Heart right ventricle (tissue), 16 donors: ENCODE results near the gene CNOT3. TPM values are rescaled to one million over a fixed set of nuclear protein-coding genes. Genes with fewer than 3 reads are reported as not detected.
A peak's percentile ranks its signal among the peaks of the same experiment; 100 is the strongest.

Source experiments
- ATAC-seq, 8 donors: fragments of 200-7000 bp; cut with Tn5 transposase; one replicate each; pipeline ENCODE4 v1.9.1; 2020; ENCODE audit warnings: mild to moderate bottlenecking in 8 of 8, moderate library complexity in 8 of 8, moderate number of reproducible peaks in 1 of 8
- DNase-seq, 2 donors: peaks; one replicate each; pipeline ENCODE4 v3.0.0-alpha.2; 2020
- H3K27ac ChIP-seq, 10 donors: fragments of 200-600 bp; sonication (generic) in 2 of 10; one replicate each; pipeline versions ENCODE4 v1.5.0 to v1.8.0; 2020 to 2022; ENCODE audit warnings: mild to moderate bottlenecking in 3 of 10
- H3K27me3 ChIP-seq, 7 donors: fragments of 200-600 bp; one replicate each; pipeline ENCODE4 v1.8.0; 2021 to 2022; ENCODE audit warnings: mild to moderate bottlenecking in 2 of 7
- H3K36me3 ChIP-seq, 9 donors: fragments of 200-600 bp; sonication (generic) in 1 of 9; one replicate each; pipeline versions ENCODE4 v1.5.0 to v1.8.0; 2020 to 2022; ENCODE audit warnings: mild to moderate bottlenecking in 2 of 9
- H3K4me1 ChIP-seq, 9 donors: fragments of 200-600 bp; sonication (generic) in 1 of 9; one replicate each; pipeline versions ENCODE4 v1.5.0 to v1.8.0; 2020 to 2022; ENCODE audit warnings: mild to moderate bottlenecking in 4 of 9
- H3K4me3 ChIP-seq, 10 donors: fragments of 200-600 bp; sonication (generic) in 2 of 10; one replicate each; pipeline versions ENCODE4 v1.5.0 to v1.8.0; 2020 to 2022; ENCODE audit warnings: mild to moderate bottlenecking in 7 of 10, moderate library complexity in 2 of 10
- H3K9me3 ChIP-seq, 11 donors: fragments of 200-600 bp in 10 of 11; sonication (generic) in 2 of 11; one replicate each; pipeline versions ENCODE4 v1.5.0 to v1.8.0; 2013 to 2022; ENCODE audit warnings: mild to moderate bottlenecking in 2 of 11, control low read depth in 1 of 11, moderate library complexity in 1 of 11
- CTCF ChIP-seq, 9 donors: fragments of 200-600 bp; sonication (generic) in 2 of 9; IDR thresholded peaks; one replicate each; pipeline versions ENCODE4 v1.5.0 to v1.8.0; 2021 to 2022; ENCODE audit warnings: antibody characterized with exemption in 9 of 9, mild to moderate bottlenecking in 5 of 9, moderate library complexity in 1 of 9
- WGBS, 2 donors: extraction: QIAGEN DNeasy Blood & Tissue Kit; methylation state at CpG; one replicate each; pipeline ENCODE4 v1.1.7; 2013; ENCODE audit warnings: inconsistent platforms in 1 of 2; 5-methylcytosine and 5-hydroxymethylcytosine counted together
- intact Hi-C, 10 donors: fragments of 100-400 bp; cut with DNase I; formaldehyde crosslinking; loops; one replicate each; pipeline versions ENCODE4 v1.11.1 to v1.14.2; 2022
- polyA plus RNA-seq, 2 donors: library from polyadenylated mRNA; stranded (reverse); fragments of 200-250 nt; gene quantifications; one replicate each; pipeline ENCODE4 v1.2.3, GENCODE V29; 2013
- total RNA-seq, 10 donors: library from RNA; stranded (reverse); fragmentation: NEBNext Ultra II Directional in 3 of 10; extraction: Animal tissue kit (Norgen Biotek cat#: 25700) in 3 of 10; gene quantifications; one replicate each; pipeline versions ENCODE4 v1.2.1 to v1.2.4, GENCODE V29; 2021 to 2023
- donor health status: Arrhythmogenic right ventricular cardiomyopathy.
- donor health status: ischemic (EF 13 %, LVEDD 7.1; RV severe dilation, severe dysfunction).
- donor health status: healthy with polysubstance abuse.
- donor health status: DM: no; HTN: yes; CAD: no.
- donor health status: DM: no; HTN: no; CAD: no.
- donor health status: ischemic (EF 25% LVEDD 6.9; RV normal size, moderate dysfunction).
- donor health status: ischemic (EF 25% LVEDD 5.7; RV mildly dilated, moderate dysfunction).
- donor health status: healthy.
- donor health status: DM: yes; HTN: yes; CAD: no.
- donor health status: Ischemic cardiomyopathy.
- donor health status: ischemic (EF 35%, LVEDD 5.7; RV mildly dilated, moderate dysfunction).
- donor health status: nonischemic (EF 11% LVEDD 7.7; RV severe dilation, severe dysfunction).
- donor health status: DM: yes; HTN: yes; CAD: no.
- donor health status: PGD.
- donor health status: ischemic (EF 29% LVEDD 5.4; RV normal size, mild dysfunction).
- donor health status: nonischemic (EF 23%, LVEDD 6.1; RV moderate dilation, normal function).

CNOT3 gene
- total and polyA plus RNA-seq, 12 donors, result 14.5 to 27.8 (median 20.9) TPM

GRCh38 chr19:54173359-54173699, 35.8 kb downstream of the CNOT3 start:
- Histone ChIP-seq H3K9me3 (no peaks in the 10 kb centered on the region), H3K27me3 (peaks cover 0 to 16% (median 12%) of the 10 kb centered on the region in 7 donors), H3K4me3 (peak overlapping the region in 5 of 10 donors; percentile 15 to 48 (median 38)), H3K4me1 (peaks cover 0 to 11% (median 2%) of the 10 kb centered on the region in 9 donors), H3K27ac (peak overlapping the region in 3 of 10 donors; percentile 56 to 73 (median 69)), H3K36me3 (peaks cover 0 to 26% (median 0%) of the 10 kb centered on the region in 9 donors)
- no peak for TF ChIP-seq CTCF (IDR thresholded peaks at IDR 0.05)
- WGBS, 2 donors, result 35 to 42% methylated on average over 15 of the region's 15 CpGs
- intact Hi-C loops, result loop anchor here in 1 of 10 donors (5.0 kb wide), 1 partner anchor 59 kb away; no protein-coding TSS in a partner anchor
- ATAC-seq (no peak), DNase-seq (no peak)

- Histone ChIP-seq H3K27me3 (peaks cover 0 to 16% (median 12%) of the 10 kb centered on the region in 7 donors), H3K27ac (no peak overlapping the region), H3K4me1 (peaks cover 0 to 9% (median 0%) of the 10 kb centered on the region in 9 donors), H3K9me3 (no peaks in the 10 kb centered on the region), H3K36me3 (peaks cover 0 to 35% (median 0%) of the 10 kb centered on the region in 9 donors), H3K4me3 (no peak overlapping the region)
- no peak for DNase-seq
- intact Hi-C loops, result loop anchor here in 1 of 10 donors (5.0 kb wide), 1 partner anchor 58 kb away; no protein-coding TSS in a partner anchor
- ATAC-seq, result peak in 3 of 8 donors; percentile 7 to 27 (median 12)
- TF ChIP-seq CTCF (IDR thresholded peaks at IDR 0.05), result no peak
- 69 to 74% methylated on average over 24 to 25 of the region's 25 CpGs for WGBS, 2 donors
These were observed 36.6 kb downstream of the CNOT3 start for GRCh38 chr19:54173951-54174834.

- no peaks in the 10 kb centered on the region for H3K4me1 ChIP-seq
- WGBS, 2 donors, result 67 to 76% methylated on average over 23 of the region's 23 CpGs
- intact Hi-C loops, result no loop called here
- DNase-seq (no peak), ATAC-seq (peak; percentile 56 to 84 (median 75))
- no peak for TF ChIP-seq CTCF (IDR thresholded peaks at IDR 0.05)
- H3K4me3 ChIP-seq, result no peak overlapping the region
- peaks cover 0 to 5% (median 0%) of the 10 kb centered on the region in 7 donors for H3K27me3 ChIP-seq
- H3K9me3 ChIP-seq, result no peaks in the 10 kb centered on the region
- no peak overlapping the region for H3K27ac ChIP-seq
- H3K36me3 ChIP-seq, result peaks cover 0 to 72% (median 0%) of the 10 kb centered on the region in 9 donors
These were observed 41.2 kb downstream of the CNOT3 start for GRCh38 chr19:54178581-54179261.

GRCh38 chr19:54179262-54179852, 41.8 kb downstream of the CNOT3 start:
- no peak overlapping the region for H3K4me3 ChIP-seq
- WGBS, 2 donors, result 83 to 86% methylated on average over 10 of the region's 10 CpGs
- DNase-seq (no peak), ATAC-seq (peak in 1 of 8 donors; percentile 6)
- no peak for TF ChIP-seq CTCF (IDR thresholded peaks at IDR 0.05)
- H3K9me3 ChIP-seq, result no peaks in the 10 kb centered on the region
- intact Hi-C loops, result no loop called here
- no peak overlapping the region for H3K27ac ChIP-seq
- H3K36me3 ChIP-seq, result peaks cover 0 to 73% (median 0%) of the 10 kb centered on the region in 9 donors
- H3K4me1 ChIP-seq, result no peaks in the 10 kb centered on the region
- H3K27me3 ChIP-seq, result no peaks in the 10 kb centered on the region
